Testis (tissue), 2 donors: ENCODE data around the gene SLC22A2.

Experiments
- POLR2A ChIP-seq: fragments of 450-650 bp; IDR thresholded peaks from one replicate; pipeline ENCODE4 v1.6.1; 2017; ENCODE audit warnings: antibody characterized with exemption, mild to moderate bottlenecking, moderate library complexity
- TF ChIP-seq, protein P1 (sequence below), 3 experiments: fragments of 450-650 bp in 2 of 3; fragments of 200-600 bp in 1 of 3; sonication (generic) in 1 of 3; IDR thresholded peaks; one replicate each; pipeline ENCODE4 v1.5.1; 2016 to 2019; ENCODE audit warnings: antibody characterized with exemption in 3 of 3, mild to moderate bottlenecking in 2 of 3, moderate library complexity in 1 of 3

DNA sequence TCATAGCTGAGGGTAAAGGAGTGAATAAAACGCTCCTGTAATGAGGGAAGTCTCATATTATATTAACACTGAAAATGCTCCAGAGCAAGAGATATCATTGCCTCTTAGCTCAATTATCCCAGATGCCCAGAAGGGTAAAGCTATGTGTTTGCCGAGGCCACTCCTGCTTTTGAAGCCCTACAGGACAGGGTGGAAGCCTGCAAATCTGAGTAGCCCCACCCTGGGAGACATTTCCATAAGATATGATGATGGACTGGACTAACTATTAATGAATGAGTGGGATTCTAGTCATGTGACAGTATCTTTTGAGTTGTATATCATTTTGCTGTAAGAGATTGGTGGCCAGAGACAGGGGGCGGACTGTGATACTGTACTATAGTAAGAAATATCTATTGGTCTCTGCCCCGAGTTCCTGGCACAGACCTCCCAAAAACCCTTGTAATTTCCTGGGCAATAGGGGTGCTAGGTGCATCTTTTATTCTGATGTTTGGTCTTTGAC lies 10.5 kb upstream of the SLC22A2 start:
- TF ChIP-seq, protein P1, sequence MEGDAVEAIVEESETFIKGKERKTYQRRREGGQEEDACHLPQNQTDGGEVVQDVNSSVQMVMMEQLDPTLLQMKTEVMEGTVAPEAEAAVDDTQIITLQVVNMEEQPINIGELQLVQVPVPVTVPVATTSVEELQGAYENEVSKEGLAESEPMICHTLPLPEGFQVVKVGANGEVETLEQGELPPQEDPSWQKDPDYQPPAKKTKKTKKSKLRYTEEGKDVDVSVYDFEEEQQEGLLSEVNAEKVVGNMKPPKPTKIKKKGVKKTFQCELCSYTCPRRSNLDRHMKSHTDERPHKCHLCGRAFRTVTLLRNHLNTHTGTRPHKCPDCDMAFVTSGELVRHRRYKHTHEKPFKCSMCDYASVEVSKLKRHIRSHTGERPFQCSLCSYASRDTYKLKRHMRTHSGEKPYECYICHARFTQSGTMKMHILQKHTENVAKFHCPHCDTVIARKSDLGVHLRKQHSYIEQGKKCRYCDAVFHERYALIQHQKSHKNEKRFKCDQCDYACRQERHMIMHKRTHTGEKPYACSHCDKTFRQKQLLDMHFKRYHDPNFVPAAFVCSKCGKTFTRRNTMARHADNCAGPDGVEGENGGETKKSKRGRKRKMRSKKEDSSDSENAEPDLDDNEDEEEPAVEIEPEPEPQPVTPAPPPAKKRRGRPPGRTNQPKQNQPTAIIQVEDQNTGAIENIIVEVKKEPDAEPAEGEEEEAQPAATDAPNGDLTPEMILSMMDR (IDR thresholded peaks at IDR 0.05): no peak
- no peak for TF ChIP-seq POLR2A
